IMR-90 (cell line): ENCODE results near the gene SHISA4. TPM values are rescaled to one million over a fixed set of nuclear protein-coding genes. Genes with fewer than 3 reads are reported as not detected.
A peak's percentile ranks its signal among the peaks of the same experiment; 100 is the strongest.

Experiments used
- ATAC-seq: fragments of 200-7000 bp; cut with Tn5 transposase; 2 replicates; pipeline ENCODE4 v1.9.1; 2020; ENCODE audit warnings: low read depth, mild to moderate bottlenecking, moderate library complexity
- BruUV-seq: library from RNA; stranded (reverse); fragments of 400-500 nt; replicated peaks from 2 replicates; lab custom pipeline; 2021; lab: Mats Ljungman, UMichigan
- CTCF ChIA-PET: fragments of 300-600 bp; formaldehyde crosslinking; extraction: SDS; loops from one replicate; lab custom pipeline; 2021; ENCODE audit warnings: antibody characterized with exemption; lab: Yijun Ruan, JAX
- POLR2A ChIA-PET: fragments of 300-600 bp; sonication (Branson Sonifier 250); formaldehyde crosslinking; loops from one replicate; lab custom pipeline; 2022; ENCODE audit warnings: antibody characterized with exemption; ENCODE audit not compliant: unreplicated experiment; lab: Charles Lee
- DNase-seq: peaks from one replicate; pipeline ENCODE4 v3.0.0; 2013
- H2AFZ ChIP-seq: replicated peaks from 2 replicates; pipeline ENCODE3; 2013; ENCODE audit warnings: low read length, mild to moderate bottlenecking; ENCODE audit not compliant: poor library complexity
- H2AK5ac ChIP-seq: 2 replicates; pipeline ENCODE4 v1.6.1; 2013; ENCODE audit warnings: low read depth, low read length, inconsistent platforms
- H2AK9ac ChIP-seq: replicated peaks from 2 replicates; pipeline ENCODE3; 2013; ENCODE audit warnings: mild to moderate bottlenecking, low read depth, low read length, moderate library complexity; ENCODE audit not compliant: poor library complexity
- H2BK120ac ChIP-seq: 2 replicates; pipeline ENCODE4 v1.6.1; 2013; ENCODE audit warnings: low read depth, low read length, inconsistent platforms
- H2BK15ac ChIP-seq: 3 replicates; pipeline ENCODE4 v1.6.1; 2013; ENCODE audit warnings: low read depth, low read length, inconsistent platforms
- H2BK20ac ChIP-seq: 2 replicates; pipeline ENCODE4 v1.6.1; 2013; ENCODE audit warnings: low read depth, mild to moderate bottlenecking, inconsistent platforms, low read length, moderate library complexity
- H2BK5ac ChIP-seq: 2 replicates; pipeline ENCODE4 v1.6.1; 2013; ENCODE audit warnings: mild to moderate bottlenecking, low read depth, low read length, inconsistent platforms; ENCODE audit not compliant: poor library complexity, severe bottlenecking
- H3K14ac ChIP-seq: replicated peaks from 2 replicates; pipeline ENCODE4 v1.6.1; 2013; ENCODE audit warnings: low read depth, low read length, inconsistent platforms
- H3K18ac ChIP-seq: 2 replicates; pipeline ENCODE4 v1.6.1; 2013; ENCODE audit warnings: low read depth, low read length, control low read depth
- H3K23ac ChIP-seq: 2 replicates; pipeline ENCODE4 v1.6.1; 2013; ENCODE audit warnings: low read depth, low read length, inconsistent platforms
- H3K27ac ChIP-seq: 2 replicates; pipeline ENCODE4 v1.5.1; 2013; ENCODE audit warnings: mild to moderate bottlenecking, control low read depth, low read length; ENCODE audit not compliant: insufficient read depth
- H3K27me3 ChIP-seq: 2 replicates; pipeline ENCODE4 v1.6.1; 2013; ENCODE audit warnings: low read length; ENCODE audit not compliant: control insufficient read depth, insufficient read depth
- H3K36me3 ChIP-seq: 2 replicates; pipeline ENCODE4 v1.6.1; 2013; ENCODE audit warnings: low read length, mixed read lengths; ENCODE audit not compliant: control insufficient read depth, insufficient read depth
- H3K4ac ChIP-seq: 2 replicates; pipeline ENCODE4 v1.6.1; 2013; ENCODE audit warnings: low read depth, low read length, inconsistent platforms
- H3K4me1 ChIP-seq: 2 replicates; pipeline ENCODE4 v1.6.1; 2013; ENCODE audit warnings: low read length, mixed read lengths; ENCODE audit not compliant: control insufficient read depth, insufficient read depth
- H3K4me2 ChIP-seq: 2 replicates; pipeline ENCODE4 v1.6.1; 2013; ENCODE audit warnings: low read depth, mild to moderate bottlenecking, control low read depth, low read length, moderate library complexity
- H3K4me3 ChIP-seq: 2 replicates; pipeline ENCODE4 v1.5.1; 2013; ENCODE audit warnings: low read depth, mild to moderate bottlenecking, control low read depth, low read length, moderate library complexity; ENCODE audit not compliant: insufficient read depth
- H3K56ac ChIP-seq: 2 replicates; pipeline ENCODE4 v1.6.1; 2013; ENCODE audit warnings: low read length, inconsistent platforms; ENCODE audit not compliant: insufficient read depth; ENCODE audit errors: extremely low read depth
- H3K79me1 ChIP-seq, 2 experiments: 2 replicates each; pipeline ENCODE4 v1.6.1; 2013; ENCODE audit warnings: low read length in 2 of 2, inconsistent platforms in 1 of 2, low read depth in 1 of 2
- H3K9ac ChIP-seq: 2 replicates; pipeline ENCODE4 v1.6.1; 2013; ENCODE audit warnings: low read depth, low read length, control low read depth
- H3K9me1 ChIP-seq: 2 replicates; pipeline ENCODE4 v1.6.1; 2013; ENCODE audit warnings: low read length, inconsistent platforms; ENCODE audit not compliant: insufficient read depth
- H3K9me3 ChIP-seq: 2 replicates; pipeline ENCODE4 v1.6.1; 2013; ENCODE audit warnings: low read length; ENCODE audit not compliant: control insufficient read depth, insufficient read depth
- H4K20me1 ChIP-seq: 2 replicates; pipeline ENCODE4 v1.6.1; 2013; ENCODE audit warnings: low read length, inconsistent platforms; ENCODE audit not compliant: insufficient read depth
- H4K5ac ChIP-seq: 2 replicates; pipeline ENCODE4 v1.6.1; 2013; ENCODE audit warnings: mild to moderate bottlenecking, low read depth, low read length, control low read depth
- H4K8ac ChIP-seq, 2 experiments: 2 replicates each; pipeline ENCODE4 v1.6.1; 2013; ENCODE audit warnings: low read depth in 2 of 2, low read length in 2 of 2, control low read depth in 1 of 2, inconsistent platforms in 1 of 2
- H4K91ac ChIP-seq: 2 replicates; pipeline ENCODE4 v1.6.1; 2013; ENCODE audit warnings: low read depth, low read length, inconsistent platforms; ENCODE audit not compliant: insufficient read depth
- CEBPB ChIP-seq: IDR thresholded peaks from 2 replicates; pipeline ENCODE4 v1.6.1; 2012; ENCODE audit warnings: low read depth, low read length, improper control_type of control experiment
- CTCF ChIP-seq: conservative IDR thresholded peaks from 2 replicates; pipeline ENCODE4 v1.5.1; 2012; ENCODE audit warnings: mild to moderate bottlenecking, low read depth, low read length, improper control_type of control experiment
- MAZ ChIP-seq: IDR thresholded peaks from 2 replicates; pipeline ENCODE4 v1.6.1; 2012; ENCODE audit warnings: low read depth, mild to moderate bottlenecking, low read length, improper control_type of control experiment, moderate library complexity, borderline replicate concordance
- MXI1 ChIP-seq: IDR thresholded peaks from 2 replicates; pipeline ENCODE4 v1.6.1; 2012; ENCODE audit warnings: low read depth, mild to moderate bottlenecking, low read length, moderate library complexity, borderline replicate concordance
- NFE2L2 ChIP-seq: fragments of 150-350 bp; IDR thresholded peaks from 2 replicates; pipeline ENCODE4 v1.6.1; 2016; ENCODE audit warnings: low read depth, mild to moderate bottlenecking, low read length
- RCOR1 ChIP-seq: IDR thresholded peaks from 2 replicates; pipeline ENCODE4 v1.6.1; 2012; ENCODE audit warnings: mild to moderate bottlenecking, low read length, improper control_type of control experiment; ENCODE audit not compliant: insufficient replicate concordance
- WGBS, 2 experiments: methylation state at CpG; one replicate each; pipeline versions ENCODE4 v1.1.5 to v1.1.7; 2013; ENCODE audit warnings: missing lambda C conversion rate in 2 of 2; ENCODE audit not compliant: insufficient read length in 1 of 2; ENCODE audit errors: extremely low coverage in 2 of 2; 5-methylcytosine and 5-hydroxymethylcytosine counted together
- dilution Hi-C: fragments of 300-500 bp; cut with HindIII; formaldehyde crosslinking; loops from one replicate; pipeline ENCODE4 v1.14.3; 2018; ENCODE audit warnings: low sequenced_read_pairs; ENCODE audit not compliant: unreplicated experiment
- in situ Hi-C: fragments of 300-500 bp; cut with MboI; formaldehyde crosslinking; loops from 3 replicates; pipeline ENCODE4 v1.14.3; 2019; ENCODE audit warnings: low sequenced_read_pairs, inconsistent platforms, mixed read lengths
- intact Hi-C: fragments of 100-400 bp; cut with micrococcal nuclease; formaldehyde crosslinking; loops from 2 replicates; pipeline ENCODE4 v1.10.0; 2022
- polyA plus RNA-seq, 3 experiments: library from polyadenylated mRNA; depleted of rRNA; stranded (reverse); fragments of >200 nt; gene quantifications; 2 replicates each; pipeline ENCODE4 v1.2.3, GENCODE V29; 2012; ENCODE audit warnings: low replicate concordance in 1 of 3
- total RNA-seq: library from RNA; depleted of rRNA; stranded (reverse); fragments of >200 nt; gene quantifications from 2 replicates; pipeline ENCODE4 v1.2.3, GENCODE V29; 2012

Gene SHISA4
- total and polyA plus RNA-seq, 2 of the 4 experiments (the other 2 are of a cell fraction) = 10.0 to 34.8 TPM

- CTCF ChIA-PET = no interaction called here
These were observed 17.6 kb downstream of the SHISA4 start for GRCh38 chr1:201906336-201906735.

More at GRCh38 chr1:201906336-201906735, 17.6 kb downstream of the SHISA4 start:
- peak overlapping the region; percentile 100 for H4K91ac ChIP-seq
- H3K14ac ChIP-seq = peak overlapping the region; percentile 99; the same call in 1 of the 2 replicates
- ATAC-seq = no peak
- no peak overlapping the region for H3K23ac ChIP-seq
- peak overlapping the region; percentile 92 for H2AK9ac ChIP-seq
- H2BK120ac ChIP-seq = peak overlapping the region; percentile 100
- peaks cover 15% of the 10 kb centered on the region for H3K36me3 ChIP-seq
- dilution Hi-C loops (no loop called here), intact Hi-C loops (no loop called here), in situ Hi-C loops (no loop called here)
- H3K9me3 ChIP-seq = no peaks in the 10 kb centered on the region
- H2AFZ ChIP-seq = no peak overlapping the region
- no CpG with 5 or more reads among the region's 3 CpGs for WGBS, 2 experiments
- H3K56ac ChIP-seq = no peak overlapping the region; the same call in 1 of the 2 replicates
- peak overlapping the region; percentile 91; the same call in 1 of the 2 replicates for H2BK20ac ChIP-seq
- no peaks in the 10 kb centered on the region for H4K20me1 ChIP-seq
- H3K9ac ChIP-seq = peak overlapping the region; percentile 3; the same call in 1 of the 2 replicates
- POLR2A ChIA-PET = no interaction called here
- H2BK5ac ChIP-seq = peak overlapping the region; percentile 100
- peaks cover 36% of the 10 kb centered on the region for H3K9me1 ChIP-seq
- H3K4me2 ChIP-seq = no peak overlapping the region
- H4K8ac ChIP-seq = peak overlapping the region; percentile 99 to 100; a peak in 3 of 4 replicates
- TF ChIP-seq MAZ = no peak
- TF ChIP-seq CTCF = no peak
- TF ChIP-seq RCOR1 = no peak
- TF ChIP-seq MXI1 = no peak
- no peak for TF ChIP-seq NFE2L2
- TF ChIP-seq CEBPB = no peak
- peaks cover 31% of the 10 kb centered on the region for H3K4me1 ChIP-seq
- BruUV-seq = no TSS peak
- H3K4ac ChIP-seq = peak overlapping the region; percentile 100
- H4K5ac ChIP-seq = peak overlapping the region; percentile 92
- peak overlapping the region; percentile 100; the same call in 1 of the 3 replicates for H2BK15ac ChIP-seq
- no peak overlapping the region for H3K4me3 ChIP-seq
- peaks cover 6 to 71% of the 10 kb centered on the region in 2 experiments; a peak in 3 of 4 replicates for H3K79me1 ChIP-seq
- H2AK5ac ChIP-seq = peak overlapping the region; percentile 100
- peak overlapping the region; percentile 97 for H3K27ac ChIP-seq
- H3K18ac ChIP-seq = no peak overlapping the region; the same call in 1 of the 2 replicates
- no peak for DNase-seq
- H3K27me3 ChIP-seq = no peaks in the 10 kb centered on the region
